HG02610 (cell line): Measurements from ENCODE around the gene PGAM5.
"Not testable (repeated sequence)": the region's sequence is repeated elsewhere in the genome, so short reads cannot be mapped to it uniquely, and the experiment has no call there.

Experiments used
- ATAC-seq: cut with Tn5 transposase; IDR thresholded peaks from one replicate; pipeline ENCODE4 v1.9.1; 2021; ENCODE audit warnings: mild to moderate bottlenecking, moderate library complexity; ENCODE audit not compliant: unreplicated experiment

The PGAM5 gene

GRCh38 chr12:132687211-132688164 is 23.2 kb upstream of the PGAM5 start, which contains the start of the genes POLE and PXMP2:
POLE (minus strand) TSS chr12:132687342; CDS start chr12:132687315, 27 bp downstream.
PXMP2 (plus strand) TSS chr12:132687587; CDS start chr12:132687671, 84 bp downstream.
- ATAC-seq = peak; percentile 96

- no peak for ATAC-seq
Observed at GRCh38 chr12:132689227-132689626, 21.4 kb upstream of the PGAM5 start.

- ATAC-seq = no peak
Observed at GRCh38 chr12:132690112-132690511, 20.5 kb upstream of the PGAM5 start.

- not testable (repeated sequence) for ATAC-seq
Observed at GRCh38 chr12:132692030-132692429, 18.6 kb upstream of the PGAM5 start.

GRCh38 chr12:132694888-132695287 is 15.8 kb upstream of the PGAM5 start:
- not testable (repeated sequence) for ATAC-seq

DNA sequence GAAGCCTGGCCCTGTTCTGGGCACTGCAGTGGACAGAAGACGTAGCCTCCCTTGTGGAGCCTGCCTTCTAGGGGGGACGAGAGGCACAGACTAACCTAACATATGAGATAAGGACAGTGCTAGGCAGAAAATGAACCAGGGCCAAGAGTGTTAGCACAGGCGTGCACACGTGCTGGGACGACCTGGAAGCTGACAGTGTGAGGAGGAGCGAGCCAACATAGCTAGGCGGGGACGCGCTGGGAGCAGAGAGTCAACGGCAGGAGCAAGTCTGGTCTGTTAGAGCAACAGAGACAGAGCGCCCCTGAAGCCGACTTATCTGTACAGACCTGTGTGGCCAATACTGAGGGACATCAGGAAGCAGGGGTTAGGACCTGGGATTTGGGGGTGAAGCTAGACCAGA is 15.2 kb upstream of the PGAM5 start:
- ATAC-seq = no peak

GRCh38 chr12:132698341-132698740 is 12.3 kb upstream of the PGAM5 start:
- ATAC-seq = no peak

GRCh38 chr12:132700212-132700822 is 10.3 kb upstream of the PGAM5 start:
- ATAC-seq = no peak

GRCh38 chr12:132702640-132703039 is 8.0 kb upstream of the PGAM5 start:
- no peak for ATAC-seq

DNA sequence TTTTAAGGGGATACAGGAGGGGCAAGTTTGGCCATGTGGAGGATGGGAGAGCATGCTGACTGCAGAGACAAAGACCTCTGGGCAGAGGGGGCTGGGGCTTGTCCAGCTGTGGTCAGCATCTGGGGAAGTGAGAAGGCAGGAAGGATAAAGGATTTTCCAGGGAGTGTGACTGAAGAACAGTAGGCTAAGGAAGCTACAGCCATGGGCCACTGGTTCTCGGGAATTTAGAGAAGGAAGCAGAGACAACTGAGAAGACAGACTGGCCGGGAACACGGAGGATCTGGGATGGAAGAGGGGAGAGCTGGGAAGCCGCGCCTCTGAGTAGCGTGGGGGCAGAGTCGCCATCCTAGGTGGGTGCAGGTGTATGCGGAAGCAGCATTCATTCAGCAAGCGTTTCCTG is 7.0 kb upstream of the PGAM5 start:
- ATAC-seq = no peak

GRCh38 chr12:132707241-132707640 is 3.4 kb upstream of the PGAM5 start:
- ATAC-seq = no peak

GRCh38 chr12:132708150-132708549 is 2.5 kb upstream of the PGAM5 start:
- ATAC-seq = no peak

DNA sequence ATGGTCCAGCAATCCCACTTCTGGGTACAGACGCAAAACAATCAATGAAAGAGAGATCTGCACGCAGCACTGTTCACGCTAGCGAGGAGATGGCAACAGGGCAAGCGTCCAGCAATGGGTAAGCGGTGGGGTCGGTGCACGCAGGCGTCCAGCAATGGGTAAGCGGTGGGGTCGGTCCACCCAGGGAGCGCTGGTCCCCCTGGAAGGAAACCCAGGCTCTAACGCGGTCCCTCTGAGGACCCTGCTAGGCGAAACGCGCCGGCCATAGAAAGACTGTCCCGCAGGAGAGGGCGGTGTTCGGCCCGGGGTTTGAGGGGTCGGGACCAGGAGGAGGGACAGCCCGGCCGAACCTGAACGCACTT is 618 bp upstream of the PGAM5 start:
- ATAC-seq = peak; percentile 11

DNA sequence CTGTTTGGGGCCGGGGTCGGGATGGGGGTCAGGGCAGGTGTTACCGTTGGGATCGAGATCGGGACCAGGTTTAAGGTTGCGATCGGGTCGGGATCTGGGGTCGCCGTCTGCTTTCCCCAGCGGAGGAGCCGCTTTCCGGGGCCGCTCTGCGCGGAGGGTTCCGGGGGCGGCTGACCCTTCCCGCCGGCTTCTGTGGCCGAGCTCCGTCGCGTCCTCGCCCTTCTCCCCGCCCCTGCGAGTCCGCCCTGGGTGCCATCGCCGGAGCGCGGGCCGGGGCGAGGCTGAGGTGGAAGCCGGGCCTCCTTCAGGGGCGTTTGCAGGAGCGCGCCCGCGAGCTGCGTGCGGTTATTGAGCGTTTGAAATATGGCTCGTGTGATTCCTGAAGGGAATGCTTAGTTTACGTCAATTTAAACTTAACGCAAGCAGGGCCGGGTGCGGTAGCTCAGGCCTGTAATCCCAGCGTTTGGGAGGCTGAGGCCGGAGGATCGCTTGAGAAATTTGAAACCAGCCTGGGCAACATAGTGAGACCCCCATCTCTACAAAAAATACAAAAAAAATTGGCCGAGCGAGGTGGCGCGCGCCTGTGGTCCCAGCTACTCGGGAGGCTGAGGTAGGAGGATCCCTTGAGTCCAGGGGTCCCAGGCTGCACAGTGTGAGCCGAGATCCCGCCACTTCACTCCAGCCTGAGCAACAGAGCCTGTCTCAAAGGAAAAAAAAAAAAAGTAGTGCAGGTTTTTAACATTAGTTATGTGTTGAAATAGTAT is 620 bp downstream of the PGAM5 start:
- ATAC-seq = peak; percentile 6

GRCh38 chr12:132713123-132713522 is 2.5 kb downstream of the PGAM5 start:
- no peak for ATAC-seq

GRCh38 chr12:132715874-132716273 is 5.2 kb downstream of the PGAM5 start:
- no peak for ATAC-seq

DNA sequence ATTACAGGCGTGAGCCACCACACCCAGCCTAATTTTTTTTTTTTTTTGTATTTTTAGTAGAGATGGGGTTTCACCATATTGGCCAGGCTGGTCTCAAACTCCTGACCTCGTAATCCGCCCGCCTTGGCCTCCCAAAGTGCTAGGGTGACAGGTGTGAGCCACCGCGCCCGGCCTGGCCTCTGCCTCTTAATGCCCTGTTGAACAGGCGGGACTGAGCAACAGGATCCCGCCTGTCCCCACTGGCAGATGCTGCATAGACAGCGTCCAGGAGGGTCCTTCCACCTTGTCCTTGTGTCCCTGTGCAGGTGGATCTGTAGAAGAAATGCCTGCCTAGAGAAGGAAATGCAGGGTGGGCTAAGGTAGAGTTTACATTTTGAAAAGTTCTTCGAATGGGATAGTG is 5.7 kb downstream of the PGAM5 start:
- no peak for ATAC-seq

GRCh38 chr12:132717011-132717410 is 6.4 kb downstream of the PGAM5 start:
- ATAC-seq = no peak

GRCh38 chr12:132717531-132718387 is 7.1 kb downstream of the PGAM5 start:
- ATAC-seq = no peak

DNA sequence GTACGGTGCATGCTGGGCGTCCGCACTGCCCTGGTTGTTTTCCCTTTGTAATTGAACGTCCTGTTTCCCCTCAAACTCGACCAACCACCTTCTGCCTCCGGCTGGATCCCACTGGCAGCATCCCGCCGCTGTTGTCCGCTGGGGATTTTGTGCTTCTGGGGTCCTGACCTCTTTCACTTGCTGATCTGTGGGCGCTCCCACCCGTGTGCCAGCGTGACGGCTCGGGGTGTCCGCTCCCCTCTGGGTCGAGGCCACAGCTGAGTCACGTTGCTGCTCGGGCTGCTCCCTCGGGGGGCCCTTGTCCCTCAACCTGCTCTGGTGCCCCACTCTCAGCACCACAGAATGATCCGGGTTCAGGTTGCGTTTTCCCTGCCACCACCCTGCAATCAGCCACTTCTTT is 8.0 kb downstream of the PGAM5 start:
- no peak for ATAC-seq
